Retinal pigment epithelial cell (primary cell): ENCODE results near the gene GATA3.

ENCODE experiments used
- DNase-seq: peaks from one replicate; pipeline ENCODE4 v3.0.0-alpha.2; 2010; ENCODE audit warnings: low read depth
- H3K4me3 ChIP-seq: 2 replicates; pipeline ENCODE4 v1.5.1; 2011; ENCODE audit warnings: mild to moderate bottlenecking, low read length, control low read depth, moderate library complexity
- CTCF ChIP-seq: conservative IDR thresholded peaks from 2 replicates; pipeline ENCODE4 v1.5.1; 2011; ENCODE audit warnings: low read depth, low read length, control low read depth, inconsistent platforms

Gene GATA3

GRCh38 chr10:8069627-8070026, 15.1 kb downstream of the GATA3 start:
- no peak for TF ChIP-seq CTCF
- DNase-seq, result no peak
- H3K4me3 ChIP-seq, result no peak overlapping the region

- H3K4me3 ChIP-seq, result no peak overlapping the region
- no peak for DNase-seq
- no peak for TF ChIP-seq CTCF
Observed at GRCh38 chr10:8070440-8070839, 16.0 kb downstream of the GATA3 start.

GRCh38 chr10:8071006-8071405, 16.5 kb downstream of the GATA3 start:
- DNase-seq, result no peak
- H3K4me3 ChIP-seq, result no peak overlapping the region
- no peak for TF ChIP-seq CTCF

GRCh38 chr10:8071666-8072065, 17.2 kb downstream of the GATA3 start:
- TF ChIP-seq CTCF, result no peak
- DNase-seq, result no peak
- no peak overlapping the region for H3K4me3 ChIP-seq

GRCh38 chr10:8072211-8072610, 17.7 kb downstream of the GATA3 start:
- no peak for DNase-seq
- no peak overlapping the region for H3K4me3 ChIP-seq
- TF ChIP-seq CTCF, result no peak

- TF ChIP-seq CTCF, result no peak
- no peak for DNase-seq
- H3K4me3 ChIP-seq, result no peak overlapping the region
Observed at GRCh38 chr10:8073691-8074416, 19.4 kb downstream of the GATA3 start.

GRCh38 chr10:8074881-8075280, 20.4 kb downstream of the GATA3 start:
- TF ChIP-seq CTCF, result no peak
- no peak overlapping the region for H3K4me3 ChIP-seq
- no peak for DNase-seq
